GM12891 (cell line): ENCODE data around the gene CCDC81.

Experiments
- PAX5 ChIP-seq: IDR thresholded peaks from 2 replicates; pipeline ENCODE4 v1.6.1; 2011; ENCODE audit warnings: low read length, moderate library complexity, mild to moderate bottlenecking; ENCODE audit not compliant: insufficient read depth, severe bottlenecking
- POLR2A ChIP-seq: IDR thresholded peaks from 2 replicates; pipeline ENCODE4 v1.6.1; 2011; ENCODE audit warnings: low read depth, low read length, control low read depth
- POLR2AphosphoS5 ChIP-seq: IDR thresholded peaks from 2 replicates; pipeline ENCODE4 v1.6.1; 2011; ENCODE audit warnings: low read depth, low read length, control low read depth
- POU2F2 ChIP-seq: IDR thresholded peaks from 2 replicates; pipeline ENCODE4 v1.6.1; 2011; ENCODE audit warnings: low read depth, mild to moderate bottlenecking, control low read depth, low read length, moderate library complexity

DNA sequence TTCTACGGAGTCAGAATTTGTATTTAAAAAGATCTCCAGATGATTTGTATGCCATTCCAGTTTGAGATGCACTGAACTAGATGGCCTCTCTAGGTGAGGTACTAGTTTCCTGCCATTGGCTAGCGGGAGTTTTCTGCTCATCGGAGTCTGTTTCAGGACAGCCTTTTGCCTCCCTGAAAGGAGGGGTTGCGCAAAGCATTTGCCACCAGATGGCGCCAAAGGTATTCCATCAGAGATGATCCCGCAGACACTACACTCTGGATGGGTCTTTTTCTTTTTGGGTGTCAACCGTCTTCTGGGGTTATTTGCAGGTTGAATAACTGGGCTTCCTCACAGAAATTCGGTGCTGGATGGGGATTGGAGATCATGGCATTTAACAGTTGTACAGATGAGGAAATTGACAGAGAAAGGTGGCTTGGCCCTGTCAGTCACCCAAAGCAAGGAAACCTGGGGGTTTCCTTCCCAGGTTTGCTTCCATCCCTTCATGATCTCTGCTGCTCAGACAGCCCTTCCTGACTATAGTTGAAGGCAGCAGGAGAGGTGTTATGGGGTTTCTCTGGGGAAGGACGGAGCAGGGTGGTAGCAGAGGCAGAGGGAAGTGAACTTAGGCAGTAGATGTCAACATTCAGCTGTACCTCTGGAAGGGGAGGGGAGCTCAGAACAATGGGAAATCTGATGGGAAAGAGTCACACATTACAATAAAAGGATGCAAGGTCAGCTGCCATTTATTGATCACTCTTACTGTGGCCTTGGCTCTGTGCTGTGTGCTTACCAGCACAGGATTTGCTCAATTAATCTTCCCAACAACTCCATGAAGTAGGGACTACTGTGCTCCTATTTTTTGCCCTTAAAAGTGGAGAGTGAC is 81.6 kb downstream of the CCDC81 start:
- no peak for TF ChIP-seq POU2F2
- TF ChIP-seq POLR2A = no peak
- TF ChIP-seq POLR2AphosphoS5 = no peak
- TF ChIP-seq PAX5 = no peak
